ENCODE data around the gene MAPKAPK2.
A peak's percentile ranks its signal among the peaks of the same experiment; 100 is the strongest.
"Not testable (repeated sequence)": the region's sequence is repeated elsewhere in the genome, so short reads cannot be mapped to it uniquely, and the experiment has no call there.

Gene MAPKAPK2
- 171 to 267 (median 245) reads per million in 3 donors for total RNA-seq

DNA sequence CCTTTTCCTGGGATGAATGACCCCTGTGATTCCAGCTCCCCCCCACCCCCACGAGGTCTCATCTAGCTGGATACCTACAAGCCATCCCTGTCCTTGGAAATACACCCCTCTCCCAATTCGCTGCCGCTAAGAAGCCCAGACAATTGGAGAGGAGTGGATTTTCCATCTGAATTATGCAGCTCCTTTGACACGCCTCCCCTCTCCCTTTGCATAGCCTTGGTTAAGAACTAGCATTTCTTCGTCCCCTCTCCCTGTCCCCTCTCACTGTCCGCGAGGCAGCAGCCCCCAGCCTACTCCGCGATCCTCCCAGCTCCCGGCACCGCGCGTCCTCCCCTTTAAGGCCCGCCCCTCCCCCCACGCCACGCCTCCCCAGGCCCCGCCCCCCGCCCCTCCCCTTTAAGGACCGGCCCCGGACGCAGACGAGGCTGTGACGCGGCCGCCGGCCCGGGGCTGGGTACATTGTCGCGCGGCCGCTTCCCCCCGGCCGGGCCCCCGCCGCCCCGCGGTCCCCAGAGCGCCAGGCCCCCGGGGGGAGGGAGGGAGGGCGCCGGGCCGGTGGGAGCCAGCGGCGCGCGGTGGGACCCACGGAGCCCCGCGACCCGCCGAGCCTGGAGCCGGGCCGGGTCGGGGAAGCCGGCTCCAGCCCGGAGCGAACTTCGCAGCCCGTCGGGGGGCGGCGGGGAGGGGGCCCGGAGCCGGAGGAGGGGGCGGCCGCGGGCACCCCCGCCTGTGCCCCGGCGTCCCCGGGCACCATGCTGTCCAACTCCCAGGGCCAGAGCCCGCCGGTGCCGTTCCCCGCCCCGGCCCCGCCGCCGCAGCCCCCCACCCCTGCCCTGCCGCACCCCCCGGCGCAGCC, at the start of gene MAPKAPK2:
Gene MAPKAPK2, plus strand, starts transcription at position 428 of the 856 bp plus-strand sequence. Its CDS starts 325 bp downstream, at position 753.
- Histone ChIP-seq H3K9me3 (ENCODE audit: control insufficient read depth, low read length) (no peaks in the 10 kb centered on the region), H3K27me3 (replicated peaks; ENCODE audit: control insufficient read depth, insufficient read depth, low read length, poor library complexity, severe bottlenecking) (peaks cover 4% of the 10 kb centered on the region), H3K4me1 (ENCODE audit: control insufficient read depth, insufficient read depth, low read length, poor library complexity, severe bottlenecking) (peaks cover 18% of the 10 kb centered on the region), H3K4me3 (ENCODE audit: insufficient read depth, low read depth, low read length, poor library complexity, severe bottlenecking) (peak within 1 kb of the TSS; percentile 91), H3K36me3 (ENCODE audit: control insufficient read depth, insufficient read depth, low read length) (no peaks in the 10 kb centered on the region), H3K27ac (ENCODE audit: insufficient read depth, low read length, poor library complexity, severe bottlenecking) (peak within 1 kb of the TSS; percentile 85)
- DNase-seq, result peak; percentile 62 to 73 (median 70)

GRCh38 chr1:206635080-206635977, 49.4 kb upstream of the MAPKAPK2 start, which contains the start of gene DYRK3:
TSS of gene DYRK3 (plus strand) at chr1:206635536. CDS start at chr1:206635704, 168 bp downstream.
- H3K36me3 ChIP-seq (ENCODE audit: control insufficient read depth, insufficient read depth, low read length), result no peaks in the 10 kb centered on the region
- H3K27me3 ChIP-seq (replicated peaks; ENCODE audit: control insufficient read depth, insufficient read depth, low read length, poor library complexity, severe bottlenecking), result no peaks in the 10 kb centered on the region
- peak within 1 kb of the TSS; percentile 56 for H3K27ac ChIP-seq (ENCODE audit: insufficient read depth, low read length, poor library complexity, severe bottlenecking)
- H3K9me3 ChIP-seq (ENCODE audit: control insufficient read depth, low read length), result no peaks in the 10 kb centered on the region
- peaks cover 15% of the 10 kb centered on the region for H3K4me1 ChIP-seq (ENCODE audit: control insufficient read depth, insufficient read depth, low read length, poor library complexity, severe bottlenecking)
- H3K4me3 ChIP-seq (ENCODE audit: insufficient read depth, low read depth, low read length, poor library complexity, severe bottlenecking), result peak within 1 kb of the TSS; percentile 71
- peak; percentile 86 to 89 (median 88) for DNase-seq

- H3K4me3 ChIP-seq (ENCODE audit: insufficient read depth, low read depth, low read length, poor library complexity, severe bottlenecking), result peak overlapping the region; percentile 71
These were observed 48.7 kb upstream of the MAPKAPK2 start for GRCh38 chr1:206635978-206636345.

DNA sequence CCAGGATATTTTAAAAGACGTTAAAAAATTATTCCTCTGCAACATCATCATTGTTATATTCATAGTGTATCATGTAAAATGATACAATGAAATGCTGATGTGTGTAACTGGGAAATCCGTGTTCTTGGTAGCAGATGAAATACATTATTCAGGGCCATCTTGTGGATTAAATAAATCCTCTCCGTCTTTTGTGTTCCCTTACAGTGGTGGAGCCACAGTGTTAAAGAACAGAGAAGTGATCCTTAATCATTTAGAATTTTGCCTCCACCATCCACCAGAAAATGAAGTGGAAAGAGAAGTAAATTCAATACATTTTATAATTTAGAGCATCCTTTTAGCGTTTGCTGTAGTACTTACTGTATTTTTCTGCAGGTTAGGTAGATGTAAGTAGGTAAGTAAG, 48.0 kb upstream of the MAPKAPK2 start:
- H3K27ac ChIP-seq (ENCODE audit: insufficient read depth, low read length, poor library complexity, severe bottlenecking), result no peak overlapping the region
- DNase-seq, result no peak
- no peak overlapping the region for H3K4me3 ChIP-seq (ENCODE audit: insufficient read depth, low read depth, low read length, poor library complexity, severe bottlenecking)
- no peaks in the 10 kb centered on the region for H3K27me3 ChIP-seq (replicated peaks; ENCODE audit: control insufficient read depth, insufficient read depth, low read length, poor library complexity, severe bottlenecking)
- H3K9me3 ChIP-seq (ENCODE audit: control insufficient read depth, low read length), result no peaks in the 10 kb centered on the region
- no peaks in the 10 kb centered on the region for H3K36me3 ChIP-seq (ENCODE audit: control insufficient read depth, insufficient read depth, low read length)
- peaks cover 15% of the 10 kb centered on the region for H3K4me1 ChIP-seq (ENCODE audit: control insufficient read depth, insufficient read depth, low read length, poor library complexity, severe bottlenecking)

More at GRCh38 chr1:206635978-206636345, 48.7 kb upstream of the MAPKAPK2 start:
- Histone ChIP-seq H3K36me3 (ENCODE audit: control insufficient read depth, insufficient read depth, low read length) (no peaks in the 10 kb centered on the region), H3K27ac (ENCODE audit: insufficient read depth, low read length, poor library complexity, severe bottlenecking) (no peak overlapping the region), H3K4me1 (ENCODE audit: control insufficient read depth, insufficient read depth, low read length, poor library complexity, severe bottlenecking) (peaks cover 15% of the 10 kb centered on the region), H3K9me3 (ENCODE audit: control insufficient read depth, low read length) (no peaks in the 10 kb centered on the region), H3K27me3 (replicated peaks; ENCODE audit: control insufficient read depth, insufficient read depth, low read length, poor library complexity, severe bottlenecking) (no peaks in the 10 kb centered on the region)
- DNase-seq, result no peak

- Histone ChIP-seq H3K4me3 (ENCODE audit: insufficient read depth, low read depth, low read length, poor library complexity, severe bottlenecking) (no peak overlapping the region), H3K9me3 (ENCODE audit: control insufficient read depth, low read length) (no peaks in the 10 kb centered on the region), H3K27ac (ENCODE audit: insufficient read depth, low read length, poor library complexity, severe bottlenecking) (no peak overlapping the region), H3K36me3 (ENCODE audit: control insufficient read depth, insufficient read depth, low read length) (no peaks in the 10 kb centered on the region), H3K4me1 (ENCODE audit: control insufficient read depth, insufficient read depth, low read length, poor library complexity, severe bottlenecking) (peaks cover 15% of the 10 kb centered on the region), H3K27me3 (replicated peaks; ENCODE audit: control insufficient read depth, insufficient read depth, low read length, poor library complexity, severe bottlenecking) (no peaks in the 10 kb centered on the region)
- no peak for DNase-seq
These were observed 47.1 kb upstream of the MAPKAPK2 start for GRCh38 chr1:206637605-206638004.

GRCh38 chr1:206642074-206642473, 42.6 kb upstream of the MAPKAPK2 start:
- H3K27me3 ChIP-seq (replicated peaks; ENCODE audit: control insufficient read depth, insufficient read depth, low read length, poor library complexity, severe bottlenecking); H3K4me1 ChIP-seq (ENCODE audit: control insufficient read depth, insufficient read depth, low read length, poor library complexity, severe bottlenecking); H3K4me3 ChIP-seq (ENCODE audit: insufficient read depth, low read depth, low read length, poor library complexity, severe bottlenecking); H3K27ac ChIP-seq (ENCODE audit: insufficient read depth, low read length, poor library complexity, severe bottlenecking); H3K9me3 ChIP-seq (ENCODE audit: control insufficient read depth, low read length); DNase-seq; H3K36me3 ChIP-seq (ENCODE audit: control insufficient read depth, insufficient read depth, low read length): not testable (repeated sequence)

DNA sequence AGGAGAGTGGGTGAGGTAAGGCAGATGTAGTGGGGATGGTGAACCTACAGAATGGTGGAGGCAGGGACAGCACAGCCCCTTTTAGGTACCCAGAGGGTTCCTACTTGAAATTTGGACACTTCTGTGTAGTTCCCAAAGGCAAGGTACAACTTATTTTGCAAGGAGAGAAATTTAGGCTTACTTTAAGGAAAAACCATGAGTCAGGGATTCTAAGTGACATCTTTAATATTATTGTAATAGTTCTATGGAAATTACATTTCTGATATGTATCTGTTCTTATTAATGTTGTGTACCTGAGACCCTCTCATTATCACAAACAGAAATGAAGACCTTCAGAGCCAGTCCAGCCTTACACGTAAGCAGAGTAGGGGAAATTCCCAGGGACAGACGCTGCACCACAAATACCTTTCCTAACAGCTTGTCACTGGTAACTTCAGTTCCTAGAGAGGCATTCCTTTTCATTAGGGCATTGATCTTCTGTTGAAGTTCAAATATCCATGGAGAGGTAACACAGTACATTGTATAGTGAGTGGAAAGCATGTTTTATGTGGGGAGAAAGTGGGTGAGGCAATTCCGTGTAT, 41.5 kb upstream of the MAPKAPK2 start:
- DNase-seq, result no peak
- no peaks in the 10 kb centered on the region for H3K4me1 ChIP-seq (ENCODE audit: control insufficient read depth, insufficient read depth, low read length, poor library complexity, severe bottlenecking)
- H3K4me3 ChIP-seq (ENCODE audit: insufficient read depth, low read depth, low read length, poor library complexity, severe bottlenecking), result no peak overlapping the region
- H3K27me3 ChIP-seq (replicated peaks; ENCODE audit: control insufficient read depth, insufficient read depth, low read length, poor library complexity, severe bottlenecking), result no peaks in the 10 kb centered on the region
- H3K36me3 ChIP-seq (ENCODE audit: control insufficient read depth, insufficient read depth, low read length), result no peaks in the 10 kb centered on the region
- no peak overlapping the region for H3K27ac ChIP-seq (ENCODE audit: insufficient read depth, low read length, poor library complexity, severe bottlenecking)
- H3K9me3 ChIP-seq (ENCODE audit: control insufficient read depth, low read length), result no peaks in the 10 kb centered on the region

- Histone ChIP-seq H3K9me3 (ENCODE audit: control insufficient read depth, low read length) (no peaks in the 10 kb centered on the region), H3K27ac (ENCODE audit: insufficient read depth, low read length, poor library complexity, severe bottlenecking) (no peak overlapping the region), H3K27me3 (replicated peaks; ENCODE audit: control insufficient read depth, insufficient read depth, low read length, poor library complexity, severe bottlenecking) (no peaks in the 10 kb centered on the region), H3K36me3 (ENCODE audit: control insufficient read depth, insufficient read depth, low read length) (no peaks in the 10 kb centered on the region), H3K4me3 (ENCODE audit: insufficient read depth, low read depth, low read length, poor library complexity, severe bottlenecking) (no peak overlapping the region), H3K4me1 (ENCODE audit: control insufficient read depth, insufficient read depth, low read length, poor library complexity, severe bottlenecking) (no peaks in the 10 kb centered on the region)
- DNase-seq, result no peak
These were observed 38.2 kb upstream of the MAPKAPK2 start for GRCh38 chr1:206646504-206646903.

GRCh38 chr1:206647224-206647623, 37.5 kb upstream of the MAPKAPK2 start:
- Histone ChIP-seq H3K36me3 (ENCODE audit: control insufficient read depth, insufficient read depth, low read length) (no peaks in the 10 kb centered on the region), H3K4me3 (ENCODE audit: insufficient read depth, low read depth, low read length, poor library complexity, severe bottlenecking) (no peak overlapping the region), H3K27me3 (replicated peaks; ENCODE audit: control insufficient read depth, insufficient read depth, low read length, poor library complexity, severe bottlenecking) (no peaks in the 10 kb centered on the region), H3K27ac (ENCODE audit: insufficient read depth, low read length, poor library complexity, severe bottlenecking) (no peak overlapping the region), H3K9me3 (ENCODE audit: control insufficient read depth, low read length) (no peaks in the 10 kb centered on the region), H3K4me1 (ENCODE audit: control insufficient read depth, insufficient read depth, low read length, poor library complexity, severe bottlenecking) (no peaks in the 10 kb centered on the region)
- DNase-seq, result no peak
